ENCODE measurements around the gene CSTF3.
"Not testable (repeated sequence)": the region's sequence is repeated elsewhere in the genome, so short reads cannot be mapped to it uniquely, and the experiment has no call there.

The CSTF3 gene

GRCh38 chr11:33161120-33162005 is at the start of gene CSTF3:
Gene CSTF3, minus strand, starts transcription at chr11:33161480. Its CDS starts 155 bp downstream, at chr11:33161325.
- DNase-seq (ENCODE audit: low read depth): peak; percentile 97

GRCh38 chr11:33208150-33208549 is 46.9 kb upstream of the CSTF3 start:
- DNase-seq (ENCODE audit: low read depth): no peak

GRCh38 chr11:33207408-33207985 is 46.2 kb upstream of the CSTF3 start:
- DNase-seq (ENCODE audit: low read depth): no peak

GRCh38 chr11:33197915-33198727 is 36.8 kb upstream of the CSTF3 start:
- peak; percentile 11 for DNase-seq (ENCODE audit: low read depth)

GRCh38 chr11:33195462-33196173 is 34.3 kb upstream of the CSTF3 start:
- DNase-seq (ENCODE audit: low read depth): no peak

- DNase-seq (ENCODE audit: low read depth): no peak
Measured at GRCh38 chr11:33194455-33194854, 33.2 kb upstream of the CSTF3 start.

GRCh38 chr11:33191467-33191866 is 30.2 kb upstream of the CSTF3 start:
- peak; percentile 13 for DNase-seq (ENCODE audit: low read depth)

- DNase-seq (ENCODE audit: low read depth): no peak
Measured at GRCh38 chr11:33187998-33188722, 26.9 kb upstream of the CSTF3 start.

- DNase-seq (ENCODE audit: low read depth): no peak
Measured at GRCh38 chr11:33185756-33186155, 24.5 kb upstream of the CSTF3 start.

- DNase-seq (ENCODE audit: low read depth): no peak
Measured at GRCh38 chr11:33182246-33182878, 21.1 kb upstream of the CSTF3 start.

- DNase-seq (ENCODE audit: low read depth): no peak
Measured at GRCh38 chr11:33179348-33179803, 18.1 kb upstream of the CSTF3 start.

- no peak for DNase-seq (ENCODE audit: low read depth)
Measured at GRCh38 chr11:33178443-33179180, 17.3 kb upstream of the CSTF3 start.

GRCh38 chr11:33177676-33178336 is 16.5 kb upstream of the CSTF3 start:
- DNase-seq (ENCODE audit: low read depth): no peak

GRCh38 chr11:33176760-33177159 is 15.5 kb upstream of the CSTF3 start:
- not testable (repeated sequence) for DNase-seq (ENCODE audit: low read depth)

- peak; percentile 65 for DNase-seq (ENCODE audit: low read depth)
Measured at GRCh38 chr11:33172996-33173395, 11.7 kb upstream of the CSTF3 start.

- DNase-seq (ENCODE audit: low read depth): no peak
Measured at GRCh38 chr11:33172345-33172744, 11.1 kb upstream of the CSTF3 start.

GRCh38 chr11:33171251-33171650 is 10.0 kb upstream of the CSTF3 start:
- no peak for DNase-seq (ENCODE audit: low read depth)

GRCh38 chr11:33168709-33169200 is 7.5 kb upstream of the CSTF3 start:
- DNase-seq (ENCODE audit: low read depth): peak; percentile 23

- DNase-seq (ENCODE audit: low read depth): no peak
Measured at GRCh38 chr11:33162831-33163230, 1.6 kb upstream of the CSTF3 start.
